BLaER1 treated with 17β-estradiol and CSF1 and Interleukin-3, amounts not matched to agents 10 nM and 100 nM (cell line): ENCODE measurements around the gene ANO9.
A peak's percentile ranks its signal among the peaks of the same experiment; 100 is the strongest.

Experiments
- H3K27ac ChIP-seq, 11 experiments: shearing (Covaris generic); formaldehyde crosslinking; 2 replicates each; pipeline ENCODE4 v1.8.1; 2022
- H3K27me3 ChIP-seq, 11 experiments: shearing (Covaris generic); formaldehyde crosslinking; 2 replicates each; pipeline ENCODE4 v1.8.1; 2022
- H3K36me3 ChIP-seq, 11 experiments: shearing (Covaris generic); formaldehyde crosslinking; 2 replicates each; pipeline ENCODE4 v1.8.1; 2022
- H3K4me1 ChIP-seq, 10 experiments: shearing (Covaris generic); formaldehyde crosslinking; 2 replicates each; pipeline ENCODE4 v1.8.1; 2022
- H3K4me2 ChIP-seq, 11 experiments: shearing (Covaris generic); formaldehyde crosslinking; 2 replicates each; pipeline ENCODE4 v1.8.1; 2022
- H3K4me3 ChIP-seq, 10 experiments: shearing (Covaris generic); formaldehyde crosslinking; 2 replicates each; pipeline ENCODE4 v1.8.1; 2022
- H3K9ac ChIP-seq, 11 experiments: shearing (Covaris generic); formaldehyde crosslinking; 2 replicates each; pipeline ENCODE4 v1.8.1; 2022
- H3K9me3 ChIP-seq, 11 experiments: shearing (Covaris generic); formaldehyde crosslinking; replicated peaks in 1 of 11; 2 replicates each; pipeline ENCODE4 v1.8.1; 2022
- H4K20me1 ChIP-seq, 11 experiments: shearing (Covaris generic); formaldehyde crosslinking; 2 replicates each; pipeline ENCODE4 v1.8.1; 2022
- Cebpa-rat ChIP-seq, 11 experiments: shearing (Covaris generic); IDR thresholded peaks; 2 replicates each; pipeline ENCODE4 v1.8.1; 2022

The ANO9 gene

DNA sequence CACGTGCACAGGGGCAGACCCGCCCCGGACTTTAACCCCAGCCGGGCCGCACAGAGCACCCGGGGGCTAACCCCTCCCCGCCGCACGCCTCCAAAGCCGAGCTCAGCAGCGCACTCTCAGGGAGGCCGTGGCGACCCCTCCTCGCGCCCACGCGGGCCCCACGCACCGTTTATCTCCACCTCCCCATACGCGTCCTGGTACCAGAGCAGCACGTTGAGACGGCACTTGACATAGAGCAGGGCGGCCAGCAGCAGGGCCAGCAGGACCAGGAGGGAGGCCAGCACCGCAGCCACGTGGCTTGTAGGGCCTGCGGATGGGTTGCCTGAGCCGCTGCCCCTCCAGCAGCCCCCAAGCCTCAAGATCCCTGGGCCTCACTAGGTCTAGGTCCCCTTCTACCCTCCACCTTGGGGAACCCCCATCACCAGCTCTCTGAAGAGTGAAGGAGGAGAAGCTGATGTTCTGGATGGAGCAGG, 34.1 kb downstream of the ANO9 start:
- H3K4me2 ChIP-seq: peak overlapping the region; percentile 47 to 85 (median 68)
- H3K36me3 ChIP-seq: no peaks in the 10 kb centered on the region
- TF ChIP-seq Cebpa-rat (IDR thresholded peaks at IDR 0.05): no peak
- peak overlapping the region in 3 of 10 experiments; percentile 14 to 39 (median 35); a peak in 4 of 20 replicates for H3K4me3 ChIP-seq
- no peaks in the 10 kb centered on the region for H3K9me3 ChIP-seq
- peak overlapping the region in 9 of 11 experiments; percentile 41 to 72 (median 62); a peak in 16 of 22 replicates for H3K27ac ChIP-seq
- H4K20me1 ChIP-seq: peaks cover 0 to 25% (median 0%) of the 10 kb centered on the region in 11 experiments; a peak in 5 of 22 replicates
- H3K4me1 ChIP-seq: peaks cover 16 to 52% (median 43%) of the 10 kb centered on the region in 10 experiments
- peaks cover 0 to 8% (median 0%) of the 10 kb centered on the region in 11 experiments; a peak in 2 of 22 replicates for H3K27me3 ChIP-seq
- H3K9ac ChIP-seq: peak overlapping the region in 6 of 11 experiments; percentile 19 to 55 (median 32); a peak in 8 of 22 replicates

DNA sequence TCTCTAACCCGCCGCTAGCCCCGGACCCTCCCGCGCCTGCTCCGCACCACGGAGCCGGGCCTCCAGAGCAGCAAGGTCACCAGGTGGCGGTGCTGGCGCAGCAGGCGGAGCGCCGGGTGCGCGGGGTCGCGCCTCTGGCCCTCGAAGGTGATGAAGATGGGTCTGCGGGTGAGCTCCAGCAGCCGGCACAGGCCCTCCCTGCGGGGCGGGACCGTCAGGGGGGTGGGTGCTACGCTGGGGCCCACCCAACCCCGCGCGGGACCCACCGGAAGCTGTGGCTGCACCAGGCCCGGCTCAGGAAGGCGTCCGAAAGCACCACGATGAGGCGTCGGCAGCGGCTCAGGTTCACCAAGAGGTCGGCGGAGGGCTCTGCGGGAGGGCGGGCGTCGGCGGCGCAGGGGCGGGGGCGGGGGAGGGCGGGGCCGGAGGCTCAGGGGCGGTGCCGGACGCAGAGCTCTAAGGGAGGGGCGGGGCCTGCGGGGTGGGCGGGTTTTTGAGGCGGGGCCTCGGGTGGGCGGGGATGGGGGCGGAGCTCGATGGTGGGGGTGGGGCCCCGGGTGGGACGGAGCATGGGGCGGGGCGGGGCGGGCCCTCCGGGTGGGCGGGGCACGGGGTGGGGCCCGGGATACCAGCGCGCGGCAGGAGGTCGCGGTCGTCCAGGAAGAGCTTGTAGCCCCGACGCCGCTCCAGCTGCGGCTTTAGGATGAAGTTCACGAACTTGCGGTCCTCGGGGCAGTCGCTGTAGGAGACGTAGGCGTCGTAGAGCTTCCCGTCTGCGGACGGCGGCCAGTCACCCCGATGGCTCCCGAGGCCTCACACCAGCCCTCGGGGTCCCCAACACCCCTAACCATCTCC, 34.8 kb downstream of the ANO9 start:
- peaks cover 0 to 25% (median 0%) of the 10 kb centered on the region in 11 experiments; a peak in 4 of 22 replicates for H4K20me1 ChIP-seq
- H3K27ac ChIP-seq: peak overlapping the region; percentile 35 to 87 (median 80); a peak in 21 of 22 replicates
- peaks cover 0 to 8% (median 0%) of the 10 kb centered on the region in 11 experiments; a peak in 2 of 22 replicates for H3K27me3 ChIP-seq
- no peak for TF ChIP-seq Cebpa-rat (IDR thresholded peaks at IDR 0.05)
- H3K9me3 ChIP-seq: no peaks in the 10 kb centered on the region
- H3K9ac ChIP-seq: peak overlapping the region; percentile 63 to 83 (median 79)
- H3K36me3 ChIP-seq: no peaks in the 10 kb centered on the region
- peak overlapping the region; percentile 92 to 100 (median 98) for H3K4me2 ChIP-seq
- H3K4me1 ChIP-seq: peaks cover 16 to 51% (median 42%) of the 10 kb centered on the region in 10 experiments
- peak overlapping the region; percentile 54 to 80 (median 64) for H3K4me3 ChIP-seq

DNA sequence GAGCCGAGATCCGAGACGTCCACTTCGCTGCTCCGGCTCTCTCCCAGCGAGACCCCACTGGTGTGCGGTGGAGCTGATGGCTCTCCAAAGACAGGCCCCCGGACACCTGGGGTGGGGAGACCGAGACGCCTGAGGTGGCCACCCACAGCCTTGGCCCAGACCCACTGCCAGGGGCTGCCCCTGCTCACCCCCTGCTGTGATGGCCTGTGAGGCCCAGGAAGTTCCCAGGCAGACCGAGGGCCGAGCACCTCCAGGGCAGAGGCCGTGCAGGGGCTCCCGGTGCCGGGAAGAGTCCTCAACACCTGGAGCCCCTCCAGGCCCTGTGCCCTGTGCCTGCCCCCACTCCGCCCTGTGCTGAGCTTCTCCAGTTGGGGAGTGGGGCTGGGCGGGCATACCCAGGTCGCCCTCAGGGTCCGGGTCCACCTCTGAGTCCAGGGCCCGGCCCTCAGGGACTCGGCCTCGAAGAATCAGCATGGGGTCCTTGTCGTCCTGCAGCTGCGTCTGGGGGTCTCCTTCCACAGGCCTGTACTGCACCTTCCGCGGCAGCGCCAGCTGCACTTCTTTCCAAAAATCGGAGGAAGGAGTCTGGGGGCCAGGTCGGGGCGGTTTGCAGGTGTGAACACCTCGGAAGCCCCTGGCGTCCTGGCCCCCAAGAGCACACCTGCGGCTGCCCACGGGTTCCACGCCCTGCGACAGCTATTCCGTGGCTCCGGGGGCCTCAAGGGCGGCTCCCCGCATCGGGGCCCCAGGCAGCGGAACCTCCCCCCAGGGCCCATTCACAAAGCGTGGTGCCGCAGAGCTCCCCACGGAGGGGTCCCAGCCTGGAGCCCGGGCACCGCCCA, 35.6 kb downstream of the ANO9 start:
- Histone ChIP-seq H3K4me2 (peak overlapping the region; percentile 92 to 100 (median 98)), H3K9ac (peak overlapping the region; percentile 63 to 83 (median 79)), H3K9me3 (no peaks in the 10 kb centered on the region), H3K4me1 (peaks cover 16 to 51% (median 42%) of the 10 kb centered on the region in 10 experiments), H3K27me3 (peaks cover 0 to 8% (median 0%) of the 10 kb centered on the region in 11 experiments; a peak in 2 of 22 replicates), H3K36me3 (no peaks in the 10 kb centered on the region), H3K27ac (peak overlapping the region; percentile 35 to 87 (median 80); a peak in 21 of 22 replicates), H4K20me1 (peaks cover 0 to 25% (median 0%) of the 10 kb centered on the region in 11 experiments; a peak in 4 of 22 replicates), H3K4me3 (peak overlapping the region; percentile 54 to 80 (median 64))
- no peak for TF ChIP-seq Cebpa-rat (IDR thresholded peaks at IDR 0.05)

DNA sequence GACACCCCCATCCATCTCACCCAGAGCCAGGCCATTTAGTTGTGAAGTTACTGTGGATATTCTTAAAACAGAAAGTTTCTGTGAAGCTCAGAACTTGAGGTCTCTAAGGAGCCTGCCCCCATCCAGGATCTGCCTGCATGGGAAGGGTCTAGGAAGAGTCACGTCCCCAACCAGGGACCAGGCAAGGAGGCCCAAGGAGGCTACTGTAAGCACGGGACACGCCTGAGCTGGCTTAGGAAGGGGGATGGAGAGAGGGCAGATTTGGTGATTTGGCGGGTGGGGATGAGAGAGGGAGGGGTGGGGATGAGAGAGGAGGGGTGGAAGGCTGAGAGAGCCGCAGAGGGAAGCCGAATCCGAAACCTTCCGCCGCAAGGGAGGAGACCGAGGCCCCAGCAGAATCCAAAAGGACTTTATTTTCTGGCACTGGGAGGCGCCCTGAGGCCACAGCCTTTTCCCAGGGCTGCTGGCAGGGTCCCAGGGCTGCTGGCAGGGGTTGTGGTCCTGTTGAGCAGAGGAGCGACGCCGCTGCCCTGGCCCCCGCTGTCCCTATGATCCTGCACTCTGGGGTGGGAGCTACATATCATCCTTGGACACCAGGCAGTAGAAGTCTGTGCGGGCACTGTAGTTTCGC, 36.4 kb downstream of the ANO9 start:
- peaks cover 0 to under 1% (median 0%) of the 10 kb centered on the region in 11 experiments; a peak in 6 of 22 replicates for H3K9me3 ChIP-seq
- peak overlapping the region in 3 of 10 experiments; percentile 65 to 80 (median 76); a peak in 4 of 20 replicates for H3K4me3 ChIP-seq
- peaks cover 0 to 25% (median 0%) of the 10 kb centered on the region in 11 experiments; a peak in 4 of 22 replicates for H4K20me1 ChIP-seq
- H3K27me3 ChIP-seq: peaks cover under 1 to 9% (median 1%) of the 10 kb centered on the region in 11 experiments
- H3K27ac ChIP-seq: peak overlapping the region in 8 of 11 experiments; percentile 77 to 87 (median 84); a peak in 10 of 22 replicates
- peaks cover 16 to 51% (median 42%) of the 10 kb centered on the region in 10 experiments for H3K4me1 ChIP-seq
- peak overlapping the region; percentile 92 to 100 (median 98) for H3K4me2 ChIP-seq
- H3K36me3 ChIP-seq: no peaks in the 10 kb centered on the region
- peak overlapping the region; percentile 63 to 83 (median 79); a peak in 17 of 22 replicates for H3K9ac ChIP-seq
- TF ChIP-seq Cebpa-rat (IDR thresholded peaks at IDR 0.05): no peak

DNA sequence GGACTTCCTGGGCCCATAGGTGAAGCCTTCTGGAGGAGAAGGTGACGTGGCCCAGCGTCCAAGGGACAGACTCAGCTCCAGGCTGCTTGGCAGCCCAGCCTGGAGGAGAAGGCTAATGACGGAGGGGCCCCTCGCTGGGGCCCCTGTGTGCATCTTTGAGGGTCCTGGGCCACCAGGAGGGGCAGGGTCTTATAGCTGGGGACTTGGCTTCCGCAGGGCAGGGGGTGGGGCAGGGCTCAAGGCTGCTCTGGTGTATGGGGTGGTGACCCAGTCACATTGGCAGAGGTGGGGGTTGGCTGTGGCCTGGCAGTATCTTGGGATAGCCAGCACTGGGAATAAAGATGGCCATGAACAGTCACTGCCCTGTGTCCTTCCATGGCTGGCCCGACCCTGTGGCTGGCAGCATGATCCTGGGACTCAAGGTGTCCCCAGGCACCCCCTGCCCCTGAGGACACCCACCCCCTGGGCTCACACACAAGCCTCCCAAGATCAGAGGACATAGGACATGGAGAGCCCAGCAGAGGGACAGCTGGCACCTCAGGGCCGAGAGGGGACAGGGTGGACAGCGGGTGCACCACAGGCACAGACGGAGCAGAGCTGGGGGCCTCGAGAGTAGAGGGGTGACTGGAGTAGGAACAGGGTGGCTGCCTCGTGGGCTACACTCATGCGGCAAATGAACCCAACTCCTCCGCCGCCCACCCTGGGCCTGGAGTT, 37.1 kb downstream of the ANO9 start:
- peaks cover 8 to 16% (median 9%) of the 10 kb centered on the region in 11 experiments for H3K27me3 ChIP-seq
- H3K4me3 ChIP-seq: no peak overlapping the region
- no peaks in the 10 kb centered on the region for H3K36me3 ChIP-seq
- no peak for TF ChIP-seq Cebpa-rat (IDR thresholded peaks at IDR 0.05)
- peak overlapping the region in 2 of 11 experiments; percentile 96 to 98; a peak in 4 of 22 replicates for H3K4me2 ChIP-seq
- H4K20me1 ChIP-seq: peaks cover 0 to 21% (median 0%) of the 10 kb centered on the region in 11 experiments; a peak in 4 of 22 replicates
- H3K4me1 ChIP-seq: peaks cover 16 to 50% (median 37%) of the 10 kb centered on the region in 10 experiments
- peaks cover 0 to 8% (median 7%) of the 10 kb centered on the region in 11 experiments; a peak in 13 of 22 replicates for H3K9me3 ChIP-seq
- peak overlapping the region in 2 of 11 experiments; percentile 7 to 11; a peak in 2 of 22 replicates for H3K9ac ChIP-seq
- H3K27ac ChIP-seq: peak overlapping the region in 1 of 11 experiments; percentile 17; a peak in 1 of 22 replicates

DNA sequence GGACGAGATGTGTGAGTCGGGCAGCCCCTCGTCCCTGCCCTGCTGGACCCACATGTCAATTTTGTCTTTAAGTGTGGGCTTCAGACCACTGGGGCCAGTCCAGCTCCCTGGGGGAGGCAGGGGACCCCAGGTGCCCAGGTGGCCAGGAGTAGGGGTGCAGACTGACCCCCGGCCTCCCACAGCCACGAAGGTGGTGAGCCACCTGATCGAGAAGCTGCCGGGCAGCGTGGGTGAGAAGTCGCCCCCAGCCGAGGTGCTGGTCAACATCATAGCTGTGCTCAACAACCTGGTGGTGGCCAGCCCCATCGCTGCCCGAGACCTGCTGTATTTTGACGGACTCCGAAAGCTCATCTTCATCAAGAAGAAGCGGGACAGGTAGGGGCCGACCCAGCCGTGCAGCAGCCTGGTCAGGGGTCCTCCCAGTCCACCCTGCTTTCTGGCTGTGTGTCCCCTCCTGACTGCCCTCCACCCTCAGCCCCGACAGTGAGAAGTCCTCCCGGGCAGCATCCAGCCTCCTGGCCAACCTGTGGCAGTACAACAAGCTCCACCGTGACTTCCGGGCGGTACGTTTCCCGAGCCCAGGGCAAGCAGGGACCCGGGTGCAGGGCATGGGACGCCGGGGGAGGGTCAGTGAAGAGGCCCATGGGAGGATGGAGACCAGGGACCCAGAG, 37.9 kb downstream of the ANO9 start:
- no peak overlapping the region for H3K4me2 ChIP-seq
- peaks cover 0 to 11% (median 7%) of the 10 kb centered on the region in 11 experiments; a peak in 13 of 22 replicates for H3K9me3 ChIP-seq

More for the DNA sequence above, 37.9 kb downstream of the ANO9 start:
- no peak overlapping the region for H3K4me3 ChIP-seq
- H3K27me3 ChIP-seq: peaks cover 12 to 22% (median 14%) of the 10 kb centered on the region in 11 experiments
- H4K20me1 ChIP-seq: peaks cover 0 to 12% (median 0%) of the 10 kb centered on the region in 11 experiments; a peak in 4 of 22 replicates
- H3K36me3 ChIP-seq: no peaks in the 10 kb centered on the region
- H3K4me1 ChIP-seq: peaks cover 16 to 45% (median 29%) of the 10 kb centered on the region in 10 experiments
- no peak overlapping the region for H3K9ac ChIP-seq
- H3K27ac ChIP-seq: no peak overlapping the region
- no peak for TF ChIP-seq Cebpa-rat (IDR thresholded peaks at IDR 0.05)
